GM21367 (cell line): Measurements from ENCODE around the gene CYB561D2.

ENCODE experiments used
- ATAC-seq: cut with Tn5 transposase; IDR thresholded peaks from one replicate; pipeline ENCODE4 v1.9.1; 2021; ENCODE audit not compliant: unreplicated experiment

Gene CYB561D2

GRCh38 chr3:50323092-50323600, 27.5 kb upstream of the CYB561D2 start:
- ATAC-seq, result no peak

GRCh38 chr3:50323614-50324199, 27.0 kb upstream of the CYB561D2 start:
- no peak for ATAC-seq

- no peak for ATAC-seq
Observed at GRCh38 chr3:50324351-50325112, 26.1 kb upstream of the CYB561D2 start.

GRCh38 chr3:50325113-50325480, 25.6 kb upstream of the CYB561D2 start:
- no peak for ATAC-seq

- no peak for ATAC-seq
Observed at GRCh38 chr3:50325497-50326181, 25.0 kb upstream of the CYB561D2 start.

- ATAC-seq, result no peak
Observed at GRCh38 chr3:50326182-50326541, 24.5 kb upstream of the CYB561D2 start.

GRCh38 chr3:50327129-50327528, 23.5 kb upstream of the CYB561D2 start:
- no peak for ATAC-seq

GRCh38 chr3:50327943-50328691, 22.5 kb upstream of the CYB561D2 start, which contains the start of gene TUSC2:
TSS of gene TUSC2 (minus strand) at chr3:50328223. CDS start at chr3:50328099, 124 bp downstream.
- ATAC-seq, result peak; percentile 66

- ATAC-seq, result no peak
Observed at GRCh38 chr3:50330330-50330729, 20.3 kb upstream of the CYB561D2 start.

- no peak for ATAC-seq
Observed at GRCh38 chr3:50331364-50331907, 19.2 kb upstream of the CYB561D2 start.

GRCh38 chr3:50333744-50334328, 16.8 kb upstream of the CYB561D2 start:
- ATAC-seq, result no peak

GRCh38 chr3:50334339-50335075, 16.2 kb upstream of the CYB561D2 start:
- no peak for ATAC-seq

- peak; percentile 24 for ATAC-seq
Observed at GRCh38 chr3:50336452-50337174, 14.0 kb upstream of the CYB561D2 start.

- peak; percentile 68 for ATAC-seq
Observed at GRCh38 chr3:50337175-50337861, 13.3 kb upstream of the CYB561D2 start.

- no peak for ATAC-seq
Observed at GRCh38 chr3:50338965-50339364, 11.7 kb upstream of the CYB561D2 start.

GRCh38 chr3:50339485-50340146, 11.0 kb upstream of the CYB561D2 start:
- no peak for ATAC-seq

GRCh38 chr3:50340147-50340447, 10.6 kb upstream of the CYB561D2 start:
- no peak for ATAC-seq
